ENCODE data around the gene MPC2. TPM values are rescaled to one million over a fixed set of nuclear protein-coding genes. Genes with fewer than 3 reads are reported as not detected.

MPC2 gene
- total and polyA plus RNA-seq, 4 donors, result 32.8 to 56.4 (median 49.4) TPM

DNA sequence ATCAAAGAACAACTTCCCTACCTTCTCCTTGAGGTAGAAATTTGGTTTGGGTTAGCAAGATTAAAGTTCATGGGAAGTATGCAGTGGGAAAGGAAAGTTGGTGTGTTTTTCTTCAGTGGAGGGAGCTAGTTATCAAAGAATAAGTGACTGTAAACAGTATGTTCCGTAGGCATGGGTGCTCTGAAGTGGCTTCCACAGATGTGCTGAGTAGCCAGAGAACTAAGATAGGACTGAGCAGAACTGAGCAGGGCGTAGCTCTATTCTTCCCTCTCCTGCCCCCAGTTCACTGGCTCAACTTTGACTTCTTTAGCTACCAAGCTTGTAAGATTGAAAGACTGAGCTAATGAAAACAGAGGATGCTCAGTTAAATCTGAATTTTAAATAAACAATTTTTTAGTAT is 26.3 kb downstream of the MPC2 start:
- Histone ChIP-seq H3K9ac (ENCODE audit: insufficient read depth in 1 of 2, low read length in 2 of 2) (no peak overlapping the region), H3K4me3 (no peak overlapping the region), H3K9me3 (ENCODE audit: control insufficient read depth in 4 of 4, insufficient read depth in 3 of 4, low read length in 3 of 4) (no peaks in the 10 kb centered on the region), H3K27me3 (ENCODE audit: control insufficient read depth in 3 of 3, insufficient read depth in 3 of 3, low read length in 2 of 3) (no peaks in the 10 kb centered on the region), H3K27ac (ENCODE audit: low read depth in 1 of 2, low read length in 1 of 2) (no peak overlapping the region), H3K4me1 (ENCODE audit: control insufficient read depth in 5 of 5, insufficient read depth in 5 of 5, low read length in 5 of 5) (peaks cover 0 to 5% (median 0%) of the 10 kb centered on the region in 5 donors), H3K36me3 (ENCODE audit: control insufficient read depth in 4 of 4, insufficient read depth in 4 of 4, low read length in 4 of 4) (peaks cover under 1 to 3% (median 2%) of the 10 kb centered on the region in 4 donors)
- WGBS, 2 donors, result 69 to 73% methylated on average over 2 of the region's 2 CpGs
- no peak for DNase-seq
- TF ChIP-seq, protein P1, sequence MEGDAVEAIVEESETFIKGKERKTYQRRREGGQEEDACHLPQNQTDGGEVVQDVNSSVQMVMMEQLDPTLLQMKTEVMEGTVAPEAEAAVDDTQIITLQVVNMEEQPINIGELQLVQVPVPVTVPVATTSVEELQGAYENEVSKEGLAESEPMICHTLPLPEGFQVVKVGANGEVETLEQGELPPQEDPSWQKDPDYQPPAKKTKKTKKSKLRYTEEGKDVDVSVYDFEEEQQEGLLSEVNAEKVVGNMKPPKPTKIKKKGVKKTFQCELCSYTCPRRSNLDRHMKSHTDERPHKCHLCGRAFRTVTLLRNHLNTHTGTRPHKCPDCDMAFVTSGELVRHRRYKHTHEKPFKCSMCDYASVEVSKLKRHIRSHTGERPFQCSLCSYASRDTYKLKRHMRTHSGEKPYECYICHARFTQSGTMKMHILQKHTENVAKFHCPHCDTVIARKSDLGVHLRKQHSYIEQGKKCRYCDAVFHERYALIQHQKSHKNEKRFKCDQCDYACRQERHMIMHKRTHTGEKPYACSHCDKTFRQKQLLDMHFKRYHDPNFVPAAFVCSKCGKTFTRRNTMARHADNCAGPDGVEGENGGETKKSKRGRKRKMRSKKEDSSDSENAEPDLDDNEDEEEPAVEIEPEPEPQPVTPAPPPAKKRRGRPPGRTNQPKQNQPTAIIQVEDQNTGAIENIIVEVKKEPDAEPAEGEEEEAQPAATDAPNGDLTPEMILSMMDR (IDR thresholded peaks at IDR 0.05; ENCODE audit: control extremely low read depth, extremely low read depth), result no peak
- ATAC-seq (ENCODE audit: insufficient read depth, low FRiP score), result no peak

DNA sequence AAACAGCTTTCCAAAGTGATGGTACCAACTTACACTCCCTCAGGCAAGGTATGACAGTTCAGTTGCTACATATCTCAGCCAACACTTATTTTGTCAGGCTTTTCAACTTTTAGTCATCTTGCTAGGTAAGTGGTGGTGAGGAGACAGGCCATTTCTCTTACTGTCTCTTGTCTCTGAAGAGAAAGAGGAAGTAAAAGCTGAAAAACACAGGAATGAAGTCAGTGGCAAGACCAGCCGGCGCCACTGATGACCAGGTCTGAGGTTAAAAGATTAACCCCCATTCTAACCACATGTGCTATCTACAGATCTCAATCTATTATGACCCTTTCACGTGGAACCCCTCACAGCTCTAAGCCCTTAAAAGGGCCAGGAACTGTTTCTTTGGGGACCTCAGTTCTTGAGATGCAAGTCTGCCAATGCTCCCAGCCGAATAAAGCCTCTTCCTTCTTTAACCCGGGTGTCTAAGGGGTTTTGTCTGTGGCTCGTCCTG is 27.1 kb downstream of the MPC2 start:
- Histone ChIP-seq H3K27me3 (ENCODE audit: control insufficient read depth in 3 of 3, insufficient read depth in 3 of 3, low read length in 2 of 3) (no peaks in the 10 kb centered on the region), H3K9ac (ENCODE audit: insufficient read depth in 1 of 2, low read length in 2 of 2) (no peak overlapping the region), H3K4me1 (ENCODE audit: control insufficient read depth in 5 of 5, insufficient read depth in 5 of 5, low read length in 5 of 5) (peaks cover 0 to 11% (median 5%) of the 10 kb centered on the region in 5 donors), H3K9me3 (ENCODE audit: control insufficient read depth in 4 of 4, insufficient read depth in 3 of 4, low read length in 3 of 4) (no peaks in the 10 kb centered on the region), H3K27ac (ENCODE audit: low read depth in 1 of 2, low read length in 1 of 2) (no peak overlapping the region), H3K4me3 (no peak overlapping the region), H3K36me3 (ENCODE audit: control insufficient read depth in 4 of 4, insufficient read depth in 4 of 4, low read length in 4 of 4) (peaks cover 0 to 3% (median 1%) of the 10 kb centered on the region in 4 donors)
- TF ChIP-seq, protein P1 (IDR thresholded peaks at IDR 0.05; ENCODE audit: control extremely low read depth, extremely low read depth), result no peak
- DNase-seq, result no peak
- 77 to 84% methylated on average over 6 of the region's 6 CpGs for WGBS, 2 donors
- ATAC-seq (ENCODE audit: insufficient read depth, low FRiP score), result no peak

DNA sequence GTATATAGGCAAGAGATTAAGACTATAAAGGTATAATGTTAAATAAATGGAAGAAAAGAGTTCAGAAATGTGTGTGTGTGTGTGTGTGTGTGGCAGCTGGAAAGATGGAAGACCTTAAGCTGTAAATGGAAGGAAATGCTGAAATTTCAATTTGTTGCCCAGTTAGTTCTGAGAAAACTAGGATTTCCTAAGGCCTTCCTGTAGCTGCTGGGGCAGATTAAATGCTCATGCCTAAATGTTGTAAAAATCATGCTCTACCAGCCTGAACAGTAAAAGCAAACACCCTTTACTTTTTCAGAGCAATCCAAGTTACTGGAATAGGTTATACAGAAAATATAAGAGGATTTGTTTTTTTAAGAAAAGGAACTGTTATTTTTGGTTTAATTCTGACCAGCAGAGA is 31.2 kb downstream of the MPC2 start:
- ATAC-seq (ENCODE audit: insufficient read depth, low FRiP score), result no peak
- no peak overlapping the region for H3K4me3 ChIP-seq

More for the DNA sequence above, 31.2 kb downstream of the MPC2 start:
- H3K36me3 ChIP-seq (ENCODE audit: control insufficient read depth in 4 of 4, insufficient read depth in 4 of 4, low read length in 4 of 4), result no peaks in the 10 kb centered on the region
- H3K27me3 ChIP-seq (ENCODE audit: control insufficient read depth in 3 of 3, insufficient read depth in 3 of 3, low read length in 2 of 3), result no peaks in the 10 kb centered on the region
- DNase-seq, result peak in 1 of 3 donors; percentile 42
- H3K9me3 ChIP-seq (ENCODE audit: control insufficient read depth in 4 of 4, insufficient read depth in 3 of 4, low read length in 3 of 4), result no peaks in the 10 kb centered on the region
- peaks cover 0 to 16% (median 3%) of the 10 kb centered on the region in 5 donors for H3K4me1 ChIP-seq (ENCODE audit: control insufficient read depth in 5 of 5, insufficient read depth in 5 of 5, low read length in 5 of 5)
- no peak overlapping the region for H3K9ac ChIP-seq (ENCODE audit: insufficient read depth in 1 of 2, low read length in 2 of 2)
- no peak overlapping the region for H3K27ac ChIP-seq (ENCODE audit: low read depth in 1 of 2, low read length in 1 of 2)
- TF ChIP-seq, protein P1 (IDR thresholded peaks at IDR 0.05; ENCODE audit: control extremely low read depth, extremely low read depth), result no peak

All from lung (tissue), 12 donors.